ENCODE results near the gene TTLL10.

GRCh38 chr1:1135339-1136136 lies 38.1 kb upstream of the TTLL10 start:
- no peak for TF ChIP-seq CTCF (conservative IDR thresholded peaks at IDR 0.05)
- no peak for TF ChIP-seq EZH2 (IDR thresholded peaks at IDR 0.05; ENCODE audit: low read depth)

Measured in PC-9 (cell line).